Measurements from ENCODE around the gene PILRA.
"Not testable (repeated sequence)": the region's sequence is repeated elsewhere in the genome, so short reads cannot be mapped to it uniquely, and the experiment has no call there.

PILRA gene

GRCh38 chr7:100364480-100364879 lies 8.8 kb upstream of the PILRA start:
- no peak for DNase-seq (ENCODE audit: low read depth)
- no peak for TF ChIP-seq CTCF (conservative IDR thresholded peaks at IDR 0.05; ENCODE audit: low read depth, low read length)
- H3K4me3 ChIP-seq (ENCODE audit: low read depth, low read length): no peak overlapping the region

- DNase-seq (ENCODE audit: low read depth); H3K4me3 ChIP-seq (ENCODE audit: low read depth, low read length): not testable (repeated sequence)
These were observed 7.3 kb upstream of the PILRA start for GRCh38 chr7:100365998-100366367.

- H3K4me3 ChIP-seq (ENCODE audit: low read depth, low read length): no peak overlapping the region
- DNase-seq (ENCODE audit: low read depth): no peak
- no peak for TF ChIP-seq CTCF (conservative IDR thresholded peaks at IDR 0.05; ENCODE audit: low read depth, low read length)
These were observed 6.7 kb upstream of the PILRA start for GRCh38 chr7:100366411-100367250.

- TF ChIP-seq CTCF (conservative IDR thresholded peaks at IDR 0.05; ENCODE audit: low read depth, low read length): no peak
These were observed 6.1 kb upstream of the PILRA start for GRCh38 chr7:100367251-100367620.

GRCh38 chr7:100367676-100368613 lies 5.3 kb upstream of the PILRA start:
- TF ChIP-seq CTCF (conservative IDR thresholded peaks at IDR 0.05; ENCODE audit: low read depth, low read length): no peak
- H3K4me3 ChIP-seq (ENCODE audit: low read depth, low read length): no peak overlapping the region
- no peak for DNase-seq (ENCODE audit: low read depth)

More at GRCh38 chr7:100367251-100367620, 6.1 kb upstream of the PILRA start:
- H3K4me3 ChIP-seq (ENCODE audit: low read depth, low read length): no peak overlapping the region
- DNase-seq (ENCODE audit: low read depth): no peak

- TF ChIP-seq CTCF (conservative IDR thresholded peaks at IDR 0.05; ENCODE audit: low read depth, low read length): no peak
- DNase-seq (ENCODE audit: low read depth): no peak
- H3K4me3 ChIP-seq (ENCODE audit: low read depth, low read length): no peak overlapping the region
These were observed 4.2 kb upstream of the PILRA start for GRCh38 chr7:100369105-100369504.

GRCh38 chr7:100370303-100370702 lies 3.0 kb upstream of the PILRA start:
- TF ChIP-seq CTCF (conservative IDR thresholded peaks at IDR 0.05; ENCODE audit: low read depth, low read length): no peak
- DNase-seq (ENCODE audit: low read depth): no peak
- H3K4me3 ChIP-seq (ENCODE audit: low read depth, low read length): no peak overlapping the region
